Activated CD4-positive, alpha-beta T cell treated with anti-CD3 and anti-CD28 coated beads for 24 hours (primary cell): Measurements from ENCODE around the gene MICU1.
"Not testable (repeated sequence)": the region's sequence is repeated elsewhere in the genome, so short reads cannot be mapped to it uniquely, and the experiment has no call there.

ENCODE experiments used
- DNase-seq, 2 donors: peaks; one replicate each; pipeline ENCODE4 v3.0.0-alpha.2; 2020; ENCODE audit warnings: low read depth in 2 of 2

MICU1 gene

GRCh38 chr10:72328045-72328828 lies 297.6 kb downstream of the MICU1 start:
- no peak for DNase-seq

GRCh38 chr10:72326665-72327603 lies 298.9 kb downstream of the MICU1 start:
- DNase-seq, result peak in 1 of 2 donors; percentile 61

GRCh38 chr10:72325243-72326175 lies 300.4 kb downstream of the MICU1 start:
- DNase-seq, result not testable (repeated sequence)

GRCh38 chr10:72323771-72324191 lies 302.1 kb downstream of the MICU1 start:
- DNase-seq, result no peak

GRCh38 chr10:72323108-72323749 lies 302.6 kb downstream of the MICU1 start:
- no peak for DNase-seq

GRCh38 chr10:72322280-72323058 lies 303.4 kb downstream of the MICU1 start:
- DNase-seq, result no peak

GRCh38 chr10:72322030-72322279 lies 303.9 kb downstream of the MICU1 start:
- no peak for DNase-seq

- DNase-seq, result no peak
These were observed 304.4 kb downstream of the MICU1 start for GRCh38 chr10:72321248-72322029.

- DNase-seq, result peak in 1 of 2 donors; percentile 67
These were observed 305.1 kb downstream of the MICU1 start for GRCh38 chr10:72320676-72321247.

GRCh38 chr10:72319416-72320254 lies 306.2 kb downstream of the MICU1 start:
- DNase-seq, result peak; percentile 74 to 80

GRCh38 chr10:72318418-72319262 lies 307.2 kb downstream of the MICU1 start:
- no peak for DNase-seq
